ENCODE data around the gene KCNH6. TPM values are rescaled to one million over a fixed set of nuclear protein-coding genes. Genes with fewer than 3 reads are reported as not detected.

The KCNH6 gene
- total and polyA plus RNA-seq, 9 of the 15 experiments (the other 6 are each of a cell fraction or from before 2014, with no cell fraction given) = not detected

GRCh38 chr17:63474586-63475460 lies 48.3 kb upstream of the KCNH6 start:
- Histone ChIP-seq H3K9me3 (replicated peaks; ENCODE audit: control insufficient read depth, insufficient read depth, low read depth, low read length) (no peaks in the 10 kb centered on the region), H3K4me3 (no peak overlapping the region), H3K9me1 (ENCODE audit: control insufficient read depth, insufficient read depth, low read length) (no peaks in the 10 kb centered on the region), H3K79me2 (ENCODE audit: control insufficient read depth, insufficient read depth, low read length) (no peaks in the 10 kb centered on the region), H3K9ac (ENCODE audit: insufficient read depth in 1 of 2, low read depth in 2 of 2, low read length in 2 of 2) (0 out of 4 replicates have a peak overlapping the region, but pooled peaks of 1 of the 2 experiments have one; percentile 8), H4K20me1 (replicated peaks; ENCODE audit: control insufficient read depth, insufficient read depth, low read length) (no peaks in the 10 kb centered on the region), H3K4me1 (replicated peaks in 1 of 2; ENCODE audit: control insufficient read depth in 2 of 2, insufficient read depth in 2 of 2, low read length in 2 of 2) (peaks cover 27 to 38% of the 10 kb centered on the region in 2 experiments), H2AFZ (ENCODE audit: low read depth, low read length) (no peak overlapping the region), H3K27me3 (ENCODE audit: control insufficient read depth in 2 of 2, insufficient read depth in 2 of 2, low read length in 2 of 2) (no peaks in the 10 kb centered on the region), H3K4me2 (ENCODE audit: insufficient read depth, low read length) (no peak overlapping the region), H3K36me3 (ENCODE audit: control insufficient read depth, insufficient read depth, low read length) (no peaks in the 10 kb centered on the region), H3K27ac (ENCODE audit: extremely low read depth, low read depth, low read length) (no peak overlapping the region)
- no TSS peak for BruUV-seq (replicated peaks)
- ATAC-seq (no peak), FAIRE-seq (peak; percentile 84), DNase-seq (ENCODE audit: extremely low read depth in 1 of 4, low spot score in 3 of 4) (no peak)
- ChIA-PET POLR2A (no interaction called here), CTCF (ENCODE audit: low intra/inter-chr PET ratio) (no interaction called here)
- WGBS (ENCODE audit: insufficient coverage, low coverage, missing lambda C conversion rate) = 54% methylated on average over 10 of the region's 10 CpGs
- intact Hi-C loops (cut with micrococcal nuclease) = no loop called here
- in situ Hi-C loops (cut with MboI) = loop anchor here (5.0 kb wide), 1 partner anchor 53 kb away; no protein-coding TSS in a partner anchor
- TF ChIP-seq MTF1 (CRISPR knock-in tag; IDR thresholded peaks at IDR 0.05; ENCODE audit: borderline replicate concordance) = no peak
- TF ChIP-seq ZNF316 (IDR thresholded peaks at IDR 0.05) = peak; percentile 63
- no peak for TF ChIP-seq SIN3A (IDR thresholded peaks at IDR 0.05; ENCODE audit: borderline replicate concordance in 2 of 2, control insufficient read depth in 1 of 2, low read depth in 2 of 2, low read length in 2 of 2)
- TF ChIP-seq TCF7L2 (IDR thresholded peaks at IDR 0.05; ENCODE audit: low read depth, low read length) = no peak
- 0 out of 2 replicates have a peak, but pooled peaks have one; percentile 43 for TF ChIP-seq HDAC8 (tag; IDR thresholded peaks at IDR 0.05)
- peak; percentile 57; the same call in 1 of the 2 replicates for TF ChIP-seq C11orf30 (IDR thresholded peaks at IDR 0.05; ENCODE audit: low read depth)
- no peak for TF ChIP-seq SNRNP70 (optimal IDR thresholded peaks at IDR 0.05; ENCODE audit: low read depth, low read length)
- no peak for TF ChIP-seq GATA2 (CRISPR knock-in tag; IDR thresholded peaks at IDR 0.05)
- TF ChIP-seq MXI1 (IDR thresholded peaks at IDR 0.05; ENCODE audit: low read depth, low read length) = no peak
- TF ChIP-seq ZNF785 (CRISPR knock-in tag; IDR thresholded peaks at IDR 0.05) = no peak
- TF ChIP-seq ZBTB9 (CRISPR knock-in tag; IDR thresholded peaks at IDR 0.05) = no peak
- 0 out of 2 replicates have a peak, but pooled peaks have one; percentile 44 for TF ChIP-seq ETV1 (tag; conservative IDR thresholded peaks at IDR 0.05; ENCODE audit: low read depth)
- TF ChIP-seq ESRRA (IDR thresholded peaks at IDR 0.05; ENCODE audit: borderline replicate concordance, low read depth) = 0 out of 2 replicates have a peak, but pooled peaks have one; percentile 1
- no peak for TF ChIP-seq ZNF639 (CRISPR knock-in tag; conservative IDR thresholded peaks at IDR 0.05 in 1 of 2, IDR thresholded peaks at IDR 0.05 in 1 of 2)
- no peak for TF ChIP-seq ZBED1 (IDR thresholded peaks at IDR 0.05)
- TF ChIP-seq MAFG (tag; conservative IDR thresholded peaks at IDR 0.05) = 0 out of 2 replicates have a peak, but pooled peaks have one; percentile 16
- TF ChIP-seq NKRF (IDR thresholded peaks at IDR 0.05; ENCODE audit: borderline replicate concordance) = no peak
